H1 (cell line): ENCODE data around the gene ASTN1. TPM values are rescaled to one million over a fixed set of nuclear protein-coding genes. Genes with fewer than 3 reads are reported as not detected.

Experiments
- CTCF ChIA-PET: fragments of 300-600 bp; sonication (Branson Sonifier 250); formaldehyde crosslinking; loops from one replicate; lab custom pipeline; 2021; ENCODE audit not compliant: partially characterized antibody; lab: Charles Lee
- POLR2A ChIA-PET: fragments of 300-600 bp; sonication (Branson Sonifier 250); formaldehyde crosslinking; loops from one replicate; lab custom pipeline; 2021; ENCODE audit warnings: inconsistent platforms; ENCODE audit not compliant: partially characterized antibody; lab: Charles Lee
- DNase-seq, 2 experiments: peaks; one replicate each; pipeline versions ENCODE4 v3.0.0 to v3.0.0-alpha.2; 2010 to 2022; ENCODE audit warnings: low spot score in 2 of 2, low read depth in 1 of 2, mixed read lengths in 1 of 2
- FAIRE-seq: peaks from 2 replicates; lab custom pipeline; 2011; peaks lifted over from hg19 to GRCh38; lab: Jason Lieb, UNC
- H2AFZ ChIP-seq: 2 replicates; pipeline ENCODE4 v1.8.1; 2012; ENCODE audit warnings: low read length, inconsistent platforms
- H2AK5ac ChIP-seq: 2 replicates; pipeline ENCODE4 v1.6.1; 2013; ENCODE audit warnings: low read depth, low read length
- H2BK120ac ChIP-seq: replicated peaks from 2 replicates; pipeline ENCODE3; 2013; ENCODE audit warnings: low read depth, low read length, inconsistent platforms
- H2BK12ac ChIP-seq: 2 replicates; pipeline ENCODE4 v1.6.1; 2013; ENCODE audit warnings: low read depth, low read length
- H2BK15ac ChIP-seq: 2 replicates; pipeline ENCODE4 v1.6.1; 2013; ENCODE audit warnings: low read length
- H2BK20ac ChIP-seq: 2 replicates; pipeline ENCODE4 v1.6.1; 2013; ENCODE audit warnings: low read length
- H2BK5ac ChIP-seq: 2 replicates; pipeline ENCODE4 v1.6.1; 2013; ENCODE audit warnings: low read depth, low read length
- H3K14ac ChIP-seq: 2 replicates; pipeline ENCODE4 v1.6.1; 2013; ENCODE audit warnings: inconsistent platforms; ENCODE audit not compliant: insufficient read length
- H3K18ac ChIP-seq: 2 replicates; pipeline ENCODE4 v1.6.1; 2013; ENCODE audit warnings: low read length; ENCODE audit errors: extremely low read depth
- H3K23ac ChIP-seq: 2 replicates; pipeline ENCODE4 v1.6.1; 2013; ENCODE audit warnings: inconsistent platforms; ENCODE audit not compliant: insufficient read length
- H3K23me2 ChIP-seq: 2 replicates; pipeline ENCODE4 v1.6.1; 2013; ENCODE audit warnings: low read depth, low read length
- H3K27ac ChIP-seq: 2 replicates; pipeline ENCODE4 v1.6.1; 2011; ENCODE audit warnings: low read depth, low read length, inconsistent platforms
- H3K27me3 ChIP-seq, 4 experiments: replicated peaks in 1 of 4; 1 replicate in 1 of 4; 2 replicates in 3 of 4; pipeline versions ENCODE4 v1.6.1 to v1.8.1; 2011 to 2013; ENCODE audit warnings: low read length in 3 of 4, mild to moderate bottlenecking in 3 of 4, inconsistent platforms in 2 of 4, mixed read lengths in 2 of 4, moderate library complexity in 1 of 4; ENCODE audit not compliant: control insufficient read depth in 3 of 4, insufficient read depth in 3 of 4; ENCODE audit errors: extremely low read depth in 1 of 4
- H3K36me3 ChIP-seq, 4 experiments: 2 replicates each; pipeline versions ENCODE4 v1.6.1 to v1.8.1; 2011 to 2013; ENCODE audit warnings: mild to moderate bottlenecking in 4 of 4, low read length in 3 of 4, moderate library complexity in 2 of 4, control low read depth in 1 of 4, inconsistent platforms in 1 of 4; ENCODE audit not compliant: insufficient read depth in 4 of 4, control insufficient read depth in 2 of 4
- H3K4ac ChIP-seq: replicated peaks from 2 replicates; pipeline ENCODE3; 2013; ENCODE audit warnings: low read length, low read depth, mixed read lengths, inconsistent platforms; ENCODE audit not compliant: insufficient read length
- H3K4me1 ChIP-seq, 4 experiments: replicated peaks in 1 of 4; 1 replicate in 1 of 4; 2 replicates in 3 of 4; pipeline versions ENCODE4 v1.6.1 to v1.8.1; 2011 to 2013; ENCODE audit warnings: low read length in 3 of 4, inconsistent platforms in 2 of 4, mixed read lengths in 1 of 4; ENCODE audit not compliant: insufficient read depth in 4 of 4, control insufficient read depth in 3 of 4
- H3K4me2 ChIP-seq, 2 experiments: 2 replicates each; pipeline versions ENCODE4 v1.6.1 to v1.8.1; 2011 to 2013; ENCODE audit warnings: low read depth in 2 of 2, low read length in 2 of 2, control low read depth in 1 of 2, inconsistent platforms in 1 of 2, mild to moderate bottlenecking in 1 of 2; ENCODE audit not compliant: insufficient read depth in 1 of 2
- H3K4me3 ChIP-seq, 4 experiments: fragments of 200-600, 300-600 bp in 1 of 4; sonication (generic), shearing (Covaris generic), sonication (Bioruptor Twin) in 1 of 4; 2 replicates each; pipeline versions ENCODE4 v1.5.1 to v1.8.1; 2011 to 2016; ENCODE audit warnings: low read length in 4 of 4, low read depth in 3 of 4, control low read depth in 2 of 4, inconsistent platforms in 2 of 4, mild to moderate bottlenecking in 2 of 4, mixed read lengths in 1 of 4, moderate library complexity in 1 of 4; ENCODE audit not compliant: insufficient read depth in 2 of 4; ENCODE audit errors: extremely low read depth in 1 of 4
- H3K56ac ChIP-seq: replicated peaks from 2 replicates; pipeline ENCODE3; 2013; ENCODE audit warnings: low read depth, mild to moderate bottlenecking, mixed read lengths, low read length, inconsistent platforms; ENCODE audit not compliant: insufficient read length
- H3K79me1 ChIP-seq: 2 replicates; pipeline ENCODE4 v1.6.1; 2013; ENCODE audit warnings: low read depth, low read length, control low read depth
- H3K79me2 ChIP-seq, 2 experiments: 2 replicates each; pipeline versions ENCODE4 v1.6.1 to v1.8.1; 2012 to 2013; ENCODE audit warnings: low read length in 2 of 2, mild to moderate bottlenecking in 2 of 2, inconsistent platforms in 1 of 2; ENCODE audit not compliant: insufficient read depth in 2 of 2, control insufficient read depth in 1 of 2
- H3K9ac ChIP-seq, 4 experiments: replicated peaks in 1 of 4; 1 replicate in 1 of 4; 2 replicates in 3 of 4; pipeline versions ENCODE4 v1.6.1 to v1.8.1; 2011 to 2013; ENCODE audit warnings: low read depth in 3 of 4, low read length in 3 of 4, control low read depth in 2 of 4, mild to moderate bottlenecking in 2 of 4, moderate library complexity in 2 of 4, inconsistent platforms in 1 of 4; ENCODE audit errors: extremely low read depth in 1 of 4
- H3K9me3 ChIP-seq, 2 experiments: 2 replicates each; pipeline versions ENCODE4 v1.6.1 to v1.8.1; 2012 to 2013; ENCODE audit warnings: mild to moderate bottlenecking in 2 of 2, moderate library complexity in 2 of 2, control low read depth in 1 of 2, inconsistent platforms in 1 of 2, low read depth in 1 of 2, low read length in 1 of 2, mixed read lengths in 1 of 2; ENCODE audit not compliant: insufficient read depth in 2 of 2
- H4K20me1 ChIP-seq, 2 experiments: replicated peaks in 1 of 2; 2 replicates each; pipeline versions ENCODE3 to v1.8.1; 2011 to 2013; ENCODE audit warnings: inconsistent platforms in 2 of 2, low read length in 2 of 2, mild to moderate bottlenecking in 1 of 2; ENCODE audit not compliant: insufficient read depth in 2 of 2, control insufficient read depth in 1 of 2
- H4K5ac ChIP-seq: 2 replicates; pipeline ENCODE4 v1.6.1; 2013; ENCODE audit warnings: low read length, low read depth, mixed read lengths, inconsistent platforms; ENCODE audit not compliant: insufficient read length
- H4K8ac ChIP-seq: 2 replicates; pipeline ENCODE4 v1.8.0; 2013; ENCODE audit warnings: mild to moderate bottlenecking, moderate library complexity, low read length, inconsistent platforms; ENCODE audit not compliant: insufficient read depth; ENCODE audit errors: extremely low read depth
- H4K91ac ChIP-seq: replicated peaks from 2 replicates; pipeline ENCODE3; 2013; ENCODE audit warnings: low read length, mixed read lengths, inconsistent platforms; ENCODE audit not compliant: insufficient read length
- ASH2L ChIP-seq: fragments of 200-600, 300-600 bp; sonication (generic); IDR thresholded peaks from one replicate; pipeline ENCODE4 v1.7.1; 2017; ENCODE audit warnings: low read length
- BCL11A ChIP-seq, 2 experiments: IDR thresholded peaks; one replicate each; pipeline ENCODE4 v1.6.1; 2011; ENCODE audit warnings: low read depth in 2 of 2, low read length in 2 of 2, mild to moderate bottlenecking in 2 of 2
- CTBP2 ChIP-seq: IDR thresholded peaks from 2 replicates; pipeline ENCODE4 v1.7.0; 2011; ENCODE audit warnings: borderline replicate concordance, mild to moderate bottlenecking, moderate library complexity, mixed read lengths, low read length; ENCODE audit not compliant: insufficient read depth, insufficient read length
- E2F6 ChIP-seq: IDR thresholded peaks from 2 replicates; pipeline ENCODE4 v1.6.1; 2012; ENCODE audit warnings: inconsistent platforms
- GABPA ChIP-seq: IDR thresholded peaks from 2 replicates; pipeline ENCODE4 v1.6.1; 2011; ENCODE audit warnings: mild to moderate bottlenecking, low read length, moderate library complexity, borderline replicate concordance; ENCODE audit not compliant: insufficient read depth
- JUND ChIP-seq: IDR thresholded peaks from 2 replicates; pipeline ENCODE4 v1.6.1; 2011; ENCODE audit warnings: mild to moderate bottlenecking, improper control_type of control experiment, low read length
- KDM1A ChIP-seq: fragments of 200-600, 300-600 bp; sonication (generic); IDR thresholded peaks from 2 replicates; pipeline ENCODE4 v1.7.1; 2016; ENCODE audit warnings: mild to moderate bottlenecking, low read length, borderline replicate concordance
- KDM4A ChIP-seq: IDR thresholded peaks from one replicate; pipeline ENCODE4 v1.7.1; 2012; ENCODE audit warnings: low read depth, mild to moderate bottlenecking, moderate library complexity, low read length, inconsistent platforms; ENCODE audit not compliant: severe bottlenecking
- NRF1 ChIP-seq: IDR thresholded peaks from 2 replicates; pipeline ENCODE4 v1.6.1; 2011; ENCODE audit warnings: mild to moderate bottlenecking, low read depth, low read length, improper control_type of control experiment
- SIN3A ChIP-seq, 2 experiments: IDR thresholded peaks in 1 of 2; conservative IDR thresholded peaks in 1 of 2; 2 replicates each; pipeline ENCODE4 v1.6.1; 2011 to 2012; ENCODE audit warnings: low read length in 2 of 2, improper control_type of control experiment in 1 of 2, low read depth in 1 of 2, mild to moderate bottlenecking in 1 of 2
- SUZ12 ChIP-seq: fragments of 200-600 bp; sonication (generic); IDR thresholded peaks from 2 replicates; pipeline ENCODE4 v1.6.1; 2012; ENCODE audit warnings: mild to moderate bottlenecking, inconsistent platforms, low read length, moderate library complexity, mixed read lengths
- USF2 ChIP-seq: IDR thresholded peaks from 2 replicates; pipeline ENCODE4 v1.6.1; 2011; ENCODE audit warnings: low read length, improper control_type of control experiment
- WGBS, 2 experiments: shearing (Covaris generic) in 1 of 2; methylation state at CpG; one replicate each; pipeline versions ENCODE4 v1.1.6 to v1.1.7; 2013 to 2015; ENCODE audit warnings: low lambda C conversion rate in 2 of 2, mixed read lengths in 2 of 2, inconsistent platforms in 1 of 2, low coverage in 1 of 2, missing lambda C conversion rate in 1 of 2; ENCODE audit not compliant: insufficient replicate concordance in 2 of 2, insufficient coverage in 1 of 2, insufficient read length in 1 of 2; ENCODE audit errors: extremely low coverage in 1 of 2, missing lambda C conversion rate in 1 of 2; 5-methylcytosine and 5-hydroxymethylcytosine counted together
- polyA plus RNA-seq, 7 experiments: library from polyadenylated mRNA; depleted of rRNA in 3 of 7; stranded (reverse) in 5 of 7; unstranded in 2 of 7; fragments of >200 nt in 5 of 7; fragments of 200-250 nt in 2 of 7; gene quantifications; 1 replicate in 5 of 7; 2 replicates in 1 of 7; 4 replicates in 1 of 7; pipeline versions ENCODE4 v1.2.1 to v1.2.3, GENCODE V29; 2011 to 2013; ENCODE audit warnings: missing spikeins in 2 of 7, mixed read lengths in 2 of 7
- total RNA-seq: library from RNA; stranded (reverse); fragmentation: NEBNext Ultra II Directional; extraction: Animal tissue kit (Norgen Biotek cat#: 25700); gene quantifications from 2 replicates; pipeline ENCODE4 v1.2.1, GENCODE V29; 2021

Gene ASTN1
- total and polyA plus RNA-seq, 2 of the 8 experiments (the other 6 are each of a cell fraction or from before 2014, with no cell fraction given) = 2.9 to 4.1 TPM

GRCh38 chr1:176903474-176903873, 261.0 kb downstream of the ASTN1 start:
- CTCF ChIA-PET = interaction anchor here (1.0 to 15.2 kb wide), 8 partner anchors 10 to 1052 kb away, joined by 3 to 279 read pairs (median 5); no protein-coding TSS in a partner anchor
- TF ChIP-seq KDM1A (no peak), KDM4A (no peak), SIN3A (conservative IDR thresholded peaks at IDR 0.05 in 1 of 2, IDR thresholded peaks at IDR 0.05 in 1 of 2; ENCODE audit: low read depth in 1 of 2, low read length in 2 of 2) (no peak), USF2 (no peak), BCL11A (IDR thresholded peaks at IDR 0.05; ENCODE audit: low read depth in 2 of 2, low read length in 2 of 2) (no peak), CTBP2 (no peak), NRF1 (no peak), SUZ12 (no peak), E2F6 (no peak), ASH2L (no peak), GABPA (no peak), JUND (no peak)

More at GRCh38 chr1:176903474-176903873, 261.0 kb downstream of the ASTN1 start:
- Histone ChIP-seq H3K4me1 (peaks cover 0 to 9% (median 0%) of the 10 kb centered on the region in 4 experiments; a peak in 1 of 7 replicates), H3K79me2 (no peaks in the 10 kb centered on the region), H2BK12ac (no peak overlapping the region), H3K79me1 (no peaks in the 10 kb centered on the region), H2BK5ac (no peak overlapping the region), H3K4ac (no peak overlapping the region), H2AFZ (no peak overlapping the region), H3K23ac (no peak overlapping the region), H3K27ac (no peak overlapping the region), H4K5ac (no peak overlapping the region), H2BK15ac (no peak overlapping the region; the same call in 1 of the 2 replicates), H3K9ac (no peak overlapping the region), H3K9me3 (no peaks in the 10 kb centered on the region), H2BK20ac (no peak overlapping the region), H4K8ac (no peak overlapping the region), H3K23me2 (no peaks in the 10 kb centered on the region), H3K14ac (no peak overlapping the region), H4K91ac (no peak overlapping the region), H3K4me2 (no peak overlapping the region), H3K56ac (no peak overlapping the region), H3K27me3 (no peaks in the 10 kb centered on the region), H2BK120ac (no peak overlapping the region), H3K18ac (no peak overlapping the region), H3K36me3 (no peaks in the 10 kb centered on the region), H4K20me1 (no peaks in the 10 kb centered on the region), H3K4me3 (no peak overlapping the region), H2AK5ac (no peak overlapping the region)
- POLR2A ChIA-PET = interaction anchor here (1.0 kb wide), 1 partner anchor 14 kb away, joined by 3 read pairs; no protein-coding TSS in a partner anchor
- 66% methylated on average over 4 of the region's 4 CpGs; no CpG with 5 or more reads in 1 of the 2 experiments for WGBS, 2 experiments
- no peak for FAIRE-seq
- DNase-seq = no peak
